ENCODE data around the gene ZBED3. TPM values are rescaled to one million over a fixed set of nuclear protein-coding genes. Genes with fewer than 3 reads are reported as not detected.

ZBED3 gene
- total RNA-seq, 1 experiment from 2014 or later, result 6.8 TPM

DNA sequence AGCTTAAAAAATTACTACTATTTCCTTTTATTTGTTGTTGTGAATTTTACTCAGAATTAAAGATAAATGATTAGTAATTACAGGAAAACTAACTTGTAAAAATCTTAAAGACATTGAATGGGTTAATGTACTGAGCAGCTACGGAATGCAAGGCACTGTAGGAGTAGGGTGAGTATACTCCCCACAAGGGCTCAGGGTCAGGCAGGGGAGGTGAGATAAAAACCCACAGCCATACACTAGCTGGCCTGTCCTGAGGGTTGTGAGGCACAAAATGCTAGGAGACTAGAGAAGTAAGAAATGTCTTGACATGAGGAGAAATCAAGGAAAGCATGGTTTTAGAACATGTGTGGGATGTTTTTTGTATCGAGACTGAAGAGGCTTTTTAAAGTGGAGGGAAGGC, 13.4 kb downstream of the ZBED3 start:
- ChIA-PET CTCF (no interaction called here), POLR2A (no interaction called here)
- Histone ChIP-seq H3K9me3 (ENCODE audit: control insufficient read depth, insufficient read depth, low read depth, low read length) (no peaks in the 10 kb centered on the region), H3K4me3 (ENCODE audit: low read depth in 2 of 2, low read length in 2 of 2) (no peak overlapping the region), H3K27me3 (ENCODE audit: control insufficient read depth, insufficient read depth, low read length) (no peaks in the 10 kb centered on the region), H3K36me3 (ENCODE audit: control insufficient read depth, insufficient read depth, low read length) (no peaks in the 10 kb centered on the region), H3K27ac (ENCODE audit: low read length) (no peak overlapping the region), H3K4me1 (ENCODE audit: control insufficient read depth, insufficient read depth, low read length) (no peaks in the 10 kb centered on the region; the same call in 1 of the 2 replicates)
- TF ChIP-seq, protein P1, sequence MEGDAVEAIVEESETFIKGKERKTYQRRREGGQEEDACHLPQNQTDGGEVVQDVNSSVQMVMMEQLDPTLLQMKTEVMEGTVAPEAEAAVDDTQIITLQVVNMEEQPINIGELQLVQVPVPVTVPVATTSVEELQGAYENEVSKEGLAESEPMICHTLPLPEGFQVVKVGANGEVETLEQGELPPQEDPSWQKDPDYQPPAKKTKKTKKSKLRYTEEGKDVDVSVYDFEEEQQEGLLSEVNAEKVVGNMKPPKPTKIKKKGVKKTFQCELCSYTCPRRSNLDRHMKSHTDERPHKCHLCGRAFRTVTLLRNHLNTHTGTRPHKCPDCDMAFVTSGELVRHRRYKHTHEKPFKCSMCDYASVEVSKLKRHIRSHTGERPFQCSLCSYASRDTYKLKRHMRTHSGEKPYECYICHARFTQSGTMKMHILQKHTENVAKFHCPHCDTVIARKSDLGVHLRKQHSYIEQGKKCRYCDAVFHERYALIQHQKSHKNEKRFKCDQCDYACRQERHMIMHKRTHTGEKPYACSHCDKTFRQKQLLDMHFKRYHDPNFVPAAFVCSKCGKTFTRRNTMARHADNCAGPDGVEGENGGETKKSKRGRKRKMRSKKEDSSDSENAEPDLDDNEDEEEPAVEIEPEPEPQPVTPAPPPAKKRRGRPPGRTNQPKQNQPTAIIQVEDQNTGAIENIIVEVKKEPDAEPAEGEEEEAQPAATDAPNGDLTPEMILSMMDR (IDR thresholded peaks at IDR 0.05), result no peak
- TF ChIP-seq SIN3A (IDR thresholded peaks at IDR 0.05; ENCODE audit: borderline replicate concordance, insufficient read depth, low read depth, low read length), result no peak
- TF ChIP-seq REST (IDR thresholded peaks at IDR 0.05; ENCODE audit: insufficient read depth in 1 of 2, low read depth in 2 of 2, low read length in 1 of 2), result no peak
- no peak for TF ChIP-seq TCF7L2 (IDR thresholded peaks at IDR 0.05; ENCODE audit: low read depth, low read length)
- no peak for TF ChIP-seq POLR2AphosphoS5 (IDR thresholded peaks at IDR 0.05; ENCODE audit: low read depth, low read length)
- intact Hi-C loops (cut with micrococcal nuclease; ENCODE audit: unreplicated experiment), result no loop called here
- in situ Hi-C loops (cut with HindIII; ENCODE audit: low pct_unique_long_range_greater_than_20kb, low sequenced_read_pairs), result no loop called here
- no peak for ATAC-seq
- no TSS peak for BruUV-seq (replicated peaks)
- no peak for DNase-seq (ENCODE audit: low read depth, low spot score)

GRCh38 chr5:77066823-77067442, 20.2 kb downstream of the ZBED3 start:
- Histone ChIP-seq H3K27me3 (ENCODE audit: control insufficient read depth, insufficient read depth, low read length) (no peaks in the 10 kb centered on the region), H3K4me3 (ENCODE audit: low read depth in 2 of 2, low read length in 2 of 2) (no peak overlapping the region), H3K4me1 (ENCODE audit: control insufficient read depth, insufficient read depth, low read length) (no peaks in the 10 kb centered on the region), H3K36me3 (ENCODE audit: control insufficient read depth, insufficient read depth, low read length) (peaks cover 16% of the 10 kb centered on the region), H3K9me3 (ENCODE audit: control insufficient read depth, insufficient read depth, low read depth, low read length) (no peaks in the 10 kb centered on the region), H3K27ac (ENCODE audit: low read length) (no peak overlapping the region)
- POLR2A ChIA-PET, result no interaction called here
- in situ Hi-C loops (cut with HindIII; ENCODE audit: low pct_unique_long_range_greater_than_20kb, low sequenced_read_pairs), result no loop called here
- CTCF ChIA-PET, result no interaction called here
- TF ChIP-seq SIN3A (IDR thresholded peaks at IDR 0.05; ENCODE audit: borderline replicate concordance, insufficient read depth, low read depth, low read length) (no peak), REST (IDR thresholded peaks at IDR 0.05; ENCODE audit: insufficient read depth in 1 of 2, low read depth in 2 of 2, low read length in 1 of 2) (no peak), TCF7L2 (IDR thresholded peaks at IDR 0.05; ENCODE audit: low read depth, low read length) (no peak), POLR2AphosphoS5 (IDR thresholded peaks at IDR 0.05; ENCODE audit: low read depth, low read length) (no peak)
- TF ChIP-seq, protein P1 (IDR thresholded peaks at IDR 0.05), result no peak
- DNase-seq (ENCODE audit: low read depth, low spot score), result no peak
- intact Hi-C loops (cut with micrococcal nuclease; ENCODE audit: unreplicated experiment), result no loop called here
- ATAC-seq, result no peak
- no TSS peak for BruUV-seq (replicated peaks)

All from Panc1 (cell line).